ENCODE data around the gene REXO5.
"Not testable (repeated sequence)": the region's sequence is repeated elsewhere in the genome, so short reads cannot be mapped to it uniquely, and the experiment has no call there.

Gene REXO5

GRCh38 chr16:20806168-20807050 lies at the start of gene REXO5, which contains the start of gene ERI2:
TSS of gene REXO5 (plus strand) at chr16:20806527. CDS start at chr16:20806954, 427 bp downstream.
TSS of gene ERI2 (minus strand) at chr16:20806472. CDS start at chr16:20806430, 42 bp downstream.
- DNase-seq: peak; percentile 84 to 92

- DNase-seq: no peak
These were observed 46.0 kb upstream of the REXO5 start for GRCh38 chr16:20760346-20760745.

GRCh38 chr16:20761175-20761574 lies 45.2 kb upstream of the REXO5 start:
- no peak for DNase-seq

- DNase-seq: no peak
These were observed 43.8 kb upstream of the REXO5 start for GRCh38 chr16:20762404-20763123.

GRCh38 chr16:20763461-20764232 lies 42.7 kb upstream of the REXO5 start, which contains the start of gene ACSM3:
TSS of gene ACSM3 (plus strand) at chr16:20764014. CDS start at chr16:20770035, 6,021 bp downstream.
- peak in 1 of 2 experiments; percentile 0 for DNase-seq

GRCh38 chr16:20764448-20764847 lies 41.9 kb upstream of the REXO5 start:
- DNase-seq: not testable (repeated sequence)

- DNase-seq: no peak
These were observed 40.6 kb upstream of the REXO5 start for GRCh38 chr16:20765732-20766131.

- DNase-seq: no peak
These were observed 40.0 kb upstream of the REXO5 start for GRCh38 chr16:20766294-20766693.

GRCh38 chr16:20767577-20767976 lies 38.8 kb upstream of the REXO5 start:
- DNase-seq: no peak

- DNase-seq: no peak
These were observed 38.2 kb upstream of the REXO5 start for GRCh38 chr16:20768121-20768520.

- DNase-seq: no peak
These were observed 37.5 kb upstream of the REXO5 start for GRCh38 chr16:20768818-20769217.

GRCh38 chr16:20773679-20774078 lies 32.6 kb upstream of the REXO5 start:
- no peak for DNase-seq

- peak; percentile 43 to 79 for DNase-seq
These were observed 31.5 kb upstream of the REXO5 start for GRCh38 chr16:20774703-20775362.

- no peak for DNase-seq
These were observed 24.6 kb upstream of the REXO5 start for GRCh38 chr16:20781697-20782096.

- DNase-seq: no peak
These were observed 23.9 kb upstream of the REXO5 start for GRCh38 chr16:20782470-20782869.

GRCh38 chr16:20784204-20784603 lies 22.1 kb upstream of the REXO5 start:
- no peak for DNase-seq

GRCh38 chr16:20789130-20789529 lies 17.2 kb upstream of the REXO5 start:
- DNase-seq: no peak

GRCh38 chr16:20791923-20792612 lies 14.3 kb upstream of the REXO5 start:
- no peak for DNase-seq

GRCh38 chr16:20798364-20798763 lies 8.0 kb upstream of the REXO5 start:
- no peak for DNase-seq

- peak in 1 of 2 experiments; percentile 1 for DNase-seq
These were observed 6.7 kb upstream of the REXO5 start for GRCh38 chr16:20799599-20799998.

- DNase-seq: no peak
These were observed 5.0 kb upstream of the REXO5 start for GRCh38 chr16:20801278-20801677.

- DNase-seq: no peak
These were observed 3.2 kb upstream of the REXO5 start for GRCh38 chr16:20803192-20803560.

Data from NCI-H526 (cell line).